Fibroblast of skin of back (primary cell): Measurements from ENCODE around the gene TRRAP.

Experiments
- DNase-seq: peaks from one replicate; pipeline ENCODE4 v3.0.0-alpha.2; 2013

TRRAP gene

GRCh38 chr7:98903246-98903645 is 24.9 kb downstream of the TRRAP start:
- DNase-seq: no peak

DNA sequence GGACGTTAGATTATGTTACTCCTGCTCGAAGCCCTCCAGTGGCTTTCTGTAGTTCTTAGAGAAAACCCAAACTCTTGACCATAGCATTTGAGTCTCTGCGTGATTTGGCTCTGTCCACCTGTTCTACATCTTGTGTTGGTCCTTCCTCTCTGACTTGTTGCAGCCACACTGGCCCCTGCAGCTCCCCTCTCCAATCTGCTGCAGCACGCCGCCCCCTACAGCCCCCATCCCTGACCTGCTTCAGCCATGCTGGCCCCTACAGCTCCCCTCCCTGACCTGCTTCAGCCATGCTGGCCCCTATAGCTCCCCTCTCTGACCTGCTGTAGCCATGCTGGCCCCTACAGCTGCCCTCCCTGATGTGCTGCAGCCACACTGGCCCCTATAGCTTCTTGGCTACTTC is 29.2 kb downstream of the TRRAP start:
- no peak for DNase-seq

DNA sequence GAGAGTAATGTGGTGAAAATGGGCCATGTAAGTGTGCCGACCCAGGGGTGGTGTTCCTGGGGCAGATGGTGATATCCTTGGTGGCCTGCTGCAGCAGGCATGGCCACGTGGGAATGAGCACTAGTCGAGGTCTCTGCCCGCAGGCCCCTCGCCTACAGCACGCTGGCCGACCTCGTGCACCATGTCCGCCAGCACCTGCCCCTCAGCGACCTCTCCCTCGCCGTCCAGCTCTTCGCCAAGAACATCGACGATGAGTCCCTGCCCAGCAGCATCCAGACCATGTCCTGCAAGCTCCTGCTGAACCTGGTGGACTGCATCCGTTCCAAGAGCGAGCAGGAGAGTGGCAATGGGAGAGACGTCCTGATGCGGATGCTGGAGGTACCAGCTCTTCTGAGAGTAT is 30.3 kb downstream of the TRRAP start:
- no peak for DNase-seq

DNA sequence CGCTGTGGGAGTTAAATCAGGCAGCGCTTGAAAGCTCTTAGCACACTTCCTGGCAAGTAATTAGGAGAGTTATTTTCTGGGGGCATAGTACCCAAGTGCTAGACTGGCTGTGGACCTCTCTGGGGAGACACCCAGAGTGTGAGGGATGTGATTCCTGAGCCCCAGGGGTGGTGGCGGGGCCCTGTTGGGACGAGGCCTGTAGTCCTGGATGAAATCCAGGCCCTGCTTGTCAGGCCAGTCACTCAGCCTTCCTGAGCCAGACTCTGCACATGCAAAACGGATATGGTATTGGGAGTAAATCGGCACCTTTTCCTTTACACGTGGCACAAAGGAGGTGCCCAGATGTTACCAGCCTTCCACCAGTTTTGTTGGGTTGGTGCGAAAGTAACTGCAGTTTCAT is 31.2 kb downstream of the TRRAP start:
- DNase-seq: no peak

- DNase-seq: no peak
Measured at GRCh38 chr7:98910427-98910826, 32.1 kb downstream of the TRRAP start.

GRCh38 chr7:98911916-98912315 is 33.6 kb downstream of the TRRAP start:
- no peak for DNase-seq

DNA sequence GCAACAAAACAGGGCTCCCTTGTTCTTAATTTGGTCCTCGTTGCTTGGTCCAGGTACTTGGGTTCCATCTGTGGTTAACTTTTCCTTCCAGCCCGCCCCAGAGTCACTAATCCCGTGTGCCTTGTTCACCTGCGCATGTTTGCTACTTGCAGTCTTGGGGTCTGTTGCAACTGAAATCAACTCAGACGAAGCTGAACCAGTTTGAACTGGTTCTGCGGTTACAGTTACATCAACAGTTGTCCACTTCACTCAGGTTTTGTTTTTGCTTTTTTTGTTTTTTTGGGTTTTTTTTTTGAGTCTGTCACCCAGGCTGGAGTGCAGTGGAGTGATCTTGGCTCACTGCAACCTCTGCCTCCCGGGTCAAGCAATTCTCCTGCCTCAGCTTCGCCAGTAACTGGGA is 34.7 kb downstream of the TRRAP start:
- no peak for DNase-seq

DNA sequence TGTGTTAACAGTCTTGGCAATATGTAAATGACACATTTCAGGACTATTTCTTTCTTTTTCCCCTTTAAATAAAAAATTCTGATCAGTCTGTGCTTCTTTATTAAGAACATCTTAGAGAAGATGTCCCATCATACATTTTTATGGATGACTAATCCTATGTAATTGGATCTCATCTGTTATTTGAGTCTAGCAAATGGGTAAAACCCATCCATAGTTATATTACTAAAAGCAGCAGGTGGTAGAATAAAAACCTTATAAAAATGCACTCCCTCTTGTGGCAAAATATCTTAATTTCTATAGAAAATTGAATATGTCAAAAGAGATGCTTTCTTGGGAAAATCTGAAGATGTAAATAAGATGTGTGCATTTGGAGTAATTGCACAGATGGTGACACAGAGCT is 35.3 kb downstream of the TRRAP start:
- peak; percentile 42 for DNase-seq

DNA sequence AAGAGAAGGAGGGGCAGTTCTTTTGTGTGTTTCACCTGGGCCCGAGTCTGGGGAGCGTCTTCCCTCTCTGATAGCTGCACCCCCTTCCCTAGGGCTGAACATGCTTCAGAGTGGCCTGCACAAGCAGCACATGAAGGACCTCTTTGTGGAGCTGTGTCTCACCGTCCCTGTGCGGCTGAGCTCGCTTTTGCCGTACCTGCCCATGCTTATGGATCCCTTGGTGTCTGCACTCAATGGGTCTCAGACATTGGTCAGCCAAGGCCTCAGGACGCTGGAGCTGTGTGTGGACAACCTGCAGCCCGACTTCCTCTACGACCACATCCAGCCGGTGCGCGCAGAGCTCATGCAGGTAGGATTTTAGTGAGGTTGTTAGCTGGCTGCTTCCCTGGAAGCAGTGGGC is 39.0 kb downstream of the TRRAP start:
- DNase-seq: no peak

- DNase-seq: peak; percentile 6
Measured at GRCh38 chr7:98921608-98922372, 43.5 kb downstream of the TRRAP start.

GRCh38 chr7:98922392-98923187 is 44.3 kb downstream of the TRRAP start:
- DNase-seq: peak; percentile 74

GRCh38 chr7:98923512-98923911 is 45.2 kb downstream of the TRRAP start:
- DNase-seq: no peak

DNA sequence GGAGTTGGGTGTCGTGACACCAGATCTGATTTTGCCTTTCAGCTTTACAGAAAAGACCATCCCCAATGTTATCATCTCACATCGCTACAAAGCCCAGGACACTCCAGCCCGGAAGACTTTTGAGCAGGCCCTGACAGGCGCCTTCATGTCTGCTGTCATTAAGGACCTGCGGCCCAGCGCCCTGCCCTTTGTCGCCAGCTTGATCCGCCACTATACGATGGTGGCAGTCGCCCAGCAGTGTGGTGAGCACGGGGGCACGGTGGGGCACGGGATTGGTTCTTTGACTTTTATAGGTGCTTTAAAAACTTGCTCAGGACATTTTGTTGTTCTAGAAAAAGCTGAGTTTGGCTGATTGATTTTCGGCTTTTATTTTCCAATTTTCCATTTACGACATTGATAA is 48.8 kb downstream of the TRRAP start:
- DNase-seq: no peak

GRCh38 chr7:98930464-98930863 is 52.1 kb downstream of the TRRAP start:
- no peak for DNase-seq

GRCh38 chr7:98930921-98931320 is 52.6 kb downstream of the TRRAP start:
- DNase-seq: no peak

- no peak for DNase-seq
Measured at GRCh38 chr7:98933321-98933720, 55.0 kb downstream of the TRRAP start.

- DNase-seq: no peak
Measured at GRCh38 chr7:98934267-98934666, 55.9 kb downstream of the TRRAP start.

GRCh38 chr7:98935811-98936210 is 57.5 kb downstream of the TRRAP start:
- peak; percentile 11 for DNase-seq

DNA sequence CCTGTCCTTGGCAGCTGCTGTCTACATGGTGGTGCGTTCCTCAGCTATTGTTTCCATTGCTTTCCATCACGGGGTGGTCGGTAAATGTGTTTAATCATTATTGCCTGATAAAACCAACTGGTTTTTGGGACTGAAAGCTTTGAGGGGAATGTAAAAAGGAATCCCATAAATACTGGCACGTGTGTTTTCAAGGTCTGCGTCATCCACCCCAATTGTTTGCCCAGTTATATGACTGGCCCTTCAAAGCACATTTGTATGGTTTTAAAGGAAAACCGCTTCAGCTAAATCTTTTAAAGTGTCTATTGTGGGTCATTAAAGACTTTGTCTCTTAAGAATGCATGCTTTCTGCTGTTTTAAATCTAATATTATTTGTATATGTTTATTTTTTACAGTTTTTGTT is 65.0 kb downstream of the TRRAP start:
- no peak for DNase-seq

DNA sequence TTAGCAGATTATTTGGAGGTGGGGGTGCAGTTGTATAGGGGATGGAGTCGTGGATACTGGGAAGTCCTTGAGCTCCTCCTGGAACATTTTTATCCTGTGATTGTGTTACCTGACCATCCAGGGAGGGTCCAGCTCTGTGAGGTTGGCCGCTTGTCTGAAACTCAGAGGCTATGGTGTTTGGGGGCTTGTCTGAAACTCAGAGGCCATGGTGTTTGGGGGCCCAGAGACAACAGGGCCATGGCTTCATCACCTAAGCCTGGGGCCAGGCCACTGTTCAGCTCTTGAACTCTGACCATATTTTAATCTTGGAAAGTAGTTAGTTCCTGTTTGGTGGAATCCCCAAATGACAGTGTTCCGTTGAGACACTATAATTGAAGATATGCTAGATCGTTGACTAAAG is 66.1 kb downstream of the TRRAP start:
- DNase-seq: no peak

DNA sequence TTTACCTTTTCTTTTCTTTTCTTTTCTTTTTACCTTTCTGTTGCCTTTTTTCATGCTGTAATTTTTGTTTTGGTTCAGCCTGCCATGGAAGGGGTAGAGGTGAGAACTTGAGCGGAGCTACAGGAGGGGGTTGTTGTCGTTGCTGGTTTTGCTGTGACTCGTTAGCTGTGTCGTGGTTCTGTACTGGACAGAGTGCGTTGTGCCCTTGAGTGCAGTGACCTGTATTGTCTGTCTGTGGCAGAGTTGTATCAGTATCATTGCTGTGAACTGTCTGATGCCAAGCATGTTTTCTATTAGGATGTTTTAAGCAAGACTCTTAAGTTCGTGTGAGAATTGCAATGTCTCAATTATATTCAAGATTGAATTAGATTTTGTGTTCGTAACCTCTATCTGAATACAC is 67.5 kb downstream of the TRRAP start:
- no peak for DNase-seq

DNA sequence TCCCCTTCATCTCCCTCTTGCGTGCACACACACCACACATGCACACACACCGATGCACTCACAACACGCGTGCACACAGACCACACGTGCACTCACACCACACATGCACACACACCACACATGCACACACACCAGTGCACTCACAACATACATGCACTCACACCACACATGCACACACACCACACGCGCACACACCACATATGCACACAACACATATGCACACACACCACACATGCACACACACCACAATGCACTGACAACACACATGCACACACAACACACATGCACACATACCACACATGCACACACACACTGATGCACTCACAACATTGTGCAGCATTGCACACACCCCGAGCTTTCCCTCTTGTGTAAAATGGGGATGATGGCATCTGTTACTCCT is 68.1 kb downstream of the TRRAP start:
- DNase-seq: no peak

DNA sequence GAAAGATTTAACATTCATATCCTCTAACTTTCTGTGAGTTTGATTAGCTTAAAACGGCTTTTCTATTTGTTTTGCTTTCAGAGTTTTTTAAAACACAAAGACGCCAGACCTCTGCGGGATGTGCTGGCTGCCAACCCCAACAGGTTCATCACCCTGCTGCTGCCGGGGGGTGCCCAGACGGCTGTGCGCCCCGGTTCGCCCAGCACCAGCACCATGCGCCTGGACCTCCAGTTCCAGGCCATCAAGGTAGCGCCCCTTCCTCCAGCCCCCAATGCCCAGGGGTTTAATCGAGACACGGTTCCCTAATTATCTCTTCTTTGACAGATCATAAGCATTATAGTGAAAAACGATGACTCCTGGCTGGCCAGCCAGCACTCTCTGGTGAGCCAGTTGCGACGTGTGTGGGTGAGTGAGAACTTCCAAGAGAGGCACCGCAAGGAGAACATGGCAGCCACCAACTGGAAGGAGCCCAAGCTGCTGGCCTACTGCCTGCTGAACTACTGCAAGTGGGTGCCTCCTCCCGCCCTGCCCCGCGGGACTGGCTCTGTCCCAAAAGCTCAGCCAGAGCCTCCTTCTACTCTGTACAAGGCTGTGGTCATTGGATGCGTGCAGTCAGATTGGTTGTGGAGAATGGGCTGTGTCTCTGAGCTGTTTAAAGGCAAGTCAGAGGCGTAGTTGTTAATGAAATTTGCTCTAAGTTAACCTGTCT is 71.2 kb downstream of the TRRAP start:
- DNase-seq: no peak

GRCh38 chr7:98955992-98956391 is 77.7 kb downstream of the TRRAP start:
- DNase-seq: no peak
